ENCODE results near the gene HAUS3. TPM values are rescaled to one million over a fixed set of nuclear protein-coding genes. Genes with fewer than 3 reads are reported as not detected.

The HAUS3 gene
- total RNA-seq, 2 experiments from 2014 or later, result 20.2 to 20.3 TPM

- H3K36me3 Mint-ChIP-seq, result no peaks in the 10 kb centered on the region
- H3K27ac Mint-ChIP-seq, result no peak overlapping the region
- POLR2A ChIA-PET, result no interaction called here
- H3K4me1 Mint-ChIP-seq (ENCODE audit: low read depth), result no peaks in the 10 kb centered on the region
- no peaks in the 10 kb centered on the region for H3K9me3 Mint-ChIP-seq
- no peak for DNase-seq
- CTCF ChIA-PET, result no interaction called here
- H3K27me3 Mint-ChIP-seq, result no peaks in the 10 kb centered on the region
- intact Hi-C loops (cut with micrococcal nuclease), result no loop called here
- H3K4me3 Mint-ChIP-seq, result no peak overlapping the region
Measured at GRCh38 chr4:2266821-2267220, 24.9 kb upstream of the HAUS3 start.

GRCh38 chr4:2266181-2266580 is 24.3 kb upstream of the HAUS3 start:
- H3K4me1 Mint-ChIP-seq (ENCODE audit: low read depth), result no peaks in the 10 kb centered on the region
- H3K27ac Mint-ChIP-seq, result no peak overlapping the region
- ChIA-PET CTCF (interaction anchor here (0.6 kb wide), 1 partner anchor 228 kb away, joined by 3 read pairs; no protein-coding TSS in a partner anchor), POLR2A (no interaction called here)
- no peaks in the 10 kb centered on the region for H3K9me3 Mint-ChIP-seq
- no peak overlapping the region for H3K4me3 Mint-ChIP-seq
- no peak for DNase-seq
- H3K36me3 Mint-ChIP-seq, result no peaks in the 10 kb centered on the region
- intact Hi-C loops (cut with micrococcal nuclease), result no loop called here
- no peaks in the 10 kb centered on the region for H3K27me3 Mint-ChIP-seq

GRCh38 chr4:2265113-2266110 is 23.5 kb upstream of the HAUS3 start:
- DNase-seq, result no peak
- ChIA-PET CTCF (interaction anchor here (0.6 kb wide), 2 partner anchors 24 to 229 kb away, joined by 3 read pairs; partner anchors contain the start of genes HAUS3 and POLN), POLR2A (no interaction called here)
- Mint-ChIP-seq H3K27ac (no peak overlapping the region), H3K9me3 (no peaks in the 10 kb centered on the region), H3K36me3 (no peaks in the 10 kb centered on the region), H3K27me3 (no peaks in the 10 kb centered on the region), H3K4me3 (no peak overlapping the region), H3K4me1 (ENCODE audit: low read depth) (no peaks in the 10 kb centered on the region)
- intact Hi-C loops (cut with micrococcal nuclease), result no loop called here

DNA sequence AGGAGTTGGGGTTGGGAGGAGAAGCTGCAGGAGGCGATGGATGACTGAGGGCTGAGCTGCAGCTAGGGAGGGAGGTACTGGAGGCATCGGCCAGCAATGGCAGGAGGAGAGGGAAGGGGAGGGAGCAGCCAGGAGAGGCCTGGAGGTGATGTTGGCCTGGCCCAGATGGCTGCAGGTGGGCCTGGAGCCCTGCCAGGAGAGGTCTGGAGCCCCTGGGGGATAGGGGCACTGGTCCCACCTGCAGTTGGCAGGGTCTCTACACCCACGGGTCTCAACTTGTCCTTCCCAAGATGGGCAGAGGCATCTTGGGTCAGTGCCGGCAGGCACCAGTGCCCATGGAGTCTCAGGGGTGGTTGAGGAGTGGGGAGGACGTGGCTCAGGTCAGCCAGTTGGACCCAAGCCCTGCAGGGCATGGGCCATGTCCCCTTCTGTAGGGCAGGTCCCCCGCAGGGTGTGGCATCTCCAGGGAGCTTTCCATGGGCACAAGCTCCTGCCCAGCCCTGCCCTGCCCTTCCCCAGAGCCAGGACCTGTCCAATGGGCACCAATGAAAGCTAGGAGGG is 22.6 kb upstream of the HAUS3 start:
- Mint-ChIP-seq H3K4me1 (ENCODE audit: low read depth) (peaks cover 3% of the 10 kb centered on the region), H3K27me3 (no peaks in the 10 kb centered on the region), H3K4me3 (no peak overlapping the region), H3K9me3 (no peaks in the 10 kb centered on the region), H3K27ac (no peak overlapping the region), H3K36me3 (no peaks in the 10 kb centered on the region)
- intact Hi-C loops (cut with micrococcal nuclease), result no loop called here
- ChIA-PET POLR2A (no interaction called here), CTCF (interaction anchor here (0.6 kb wide), 1 partner anchor 23 kb away, joined by 3 read pairs; the partner anchor contains the start of genes HAUS3 and POLN)
- DNase-seq, result no peak

DNA sequence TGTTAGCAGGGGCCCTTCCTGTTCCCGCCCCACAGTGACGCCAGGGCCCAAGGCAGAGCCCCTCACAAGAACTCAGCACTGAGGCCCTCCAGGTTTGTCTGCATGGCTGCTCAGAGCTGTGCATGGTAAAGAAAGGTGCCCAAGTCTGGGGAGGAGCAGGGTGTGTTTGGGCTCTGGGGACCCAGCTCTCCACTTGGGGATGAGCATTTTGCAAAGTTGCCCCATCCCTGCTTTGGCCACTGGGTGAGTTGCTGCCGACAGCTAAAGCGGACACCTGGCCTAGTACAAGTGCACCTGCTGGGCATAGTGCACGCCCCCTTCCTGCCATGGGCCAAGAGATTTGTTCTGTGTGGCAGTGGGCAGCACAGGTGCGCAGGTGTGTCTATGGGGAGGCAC is 22.0 kb upstream of the HAUS3 start:
- no peak overlapping the region for H3K27ac Mint-ChIP-seq
- DNase-seq, result no peak
- H3K27me3 Mint-ChIP-seq, result no peaks in the 10 kb centered on the region
- intact Hi-C loops (cut with micrococcal nuclease), result loop anchor here (2.0 kb wide), 1 partner anchor 205 kb away; the partner anchor contains the start of gene RNF4
- peaks cover 3% of the 10 kb centered on the region for H3K4me1 Mint-ChIP-seq (ENCODE audit: low read depth)
- ChIA-PET POLR2A (no interaction called here), CTCF (no interaction called here)
- no peaks in the 10 kb centered on the region for H3K9me3 Mint-ChIP-seq
- H3K36me3 Mint-ChIP-seq, result no peaks in the 10 kb centered on the region
- no peak overlapping the region for H3K4me3 Mint-ChIP-seq

DNA sequence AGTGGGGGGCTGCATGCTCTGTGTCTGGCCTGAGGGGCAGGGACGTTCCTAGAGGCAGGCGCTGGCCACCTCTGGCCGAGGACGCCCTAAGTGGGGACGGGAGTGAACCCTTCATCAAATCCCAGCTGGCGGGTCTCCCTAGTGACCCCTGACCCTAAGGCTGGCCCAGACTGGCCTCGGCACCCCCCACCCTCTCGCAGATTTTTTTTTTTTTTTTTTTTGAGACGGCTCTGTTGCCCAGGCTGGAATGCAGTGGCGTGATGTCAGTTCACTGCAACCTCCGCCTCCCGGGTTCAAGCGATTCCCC is 21.0 kb upstream of the HAUS3 start:
- no peak for DNase-seq

GRCh38 chr4:2262145-2262943 is 20.4 kb upstream of the HAUS3 start:
- H3K4me1 Mint-ChIP-seq (ENCODE audit: low read depth), result peaks cover 3% of the 10 kb centered on the region
- no peaks in the 10 kb centered on the region for H3K27me3 Mint-ChIP-seq
- DNase-seq, result peak; percentile 99
- intact Hi-C loops (cut with micrococcal nuclease), result loop anchor here (1.0 to 2.0 kb wide), 5 partner anchors 20 to 206 kb away; partner anchors contain the start of genes CFAP99, HAUS3, POLN and RNF4
- ChIA-PET POLR2A (interaction anchor here (0.5 to 1.6 kb wide), 11 partner anchors 10 to 749 kb away, joined by 3 to 12 read pairs (median 4); partner anchors contain the start of genes CFAP99, HAUS3, POLN and RNF4), CTCF (interaction anchor here (0.6 to 1.2 kb wide), 6 partner anchors 20 to 941 kb away, joined by 3 to 5 read pairs (median 4); partner anchors contain the start of genes HAUS3 and POLN)
- no peaks in the 10 kb centered on the region for H3K9me3 Mint-ChIP-seq
- peak overlapping the region; percentile 54 for H3K27ac Mint-ChIP-seq
- peak overlapping the region; percentile 62 for H3K4me3 Mint-ChIP-seq
- no peaks in the 10 kb centered on the region for H3K36me3 Mint-ChIP-seq

More for the DNA sequence above, 21.0 kb upstream of the HAUS3 start:
- no peaks in the 10 kb centered on the region for H3K36me3 Mint-ChIP-seq
- peak overlapping the region; percentile 60 for H3K4me3 Mint-ChIP-seq
- intact Hi-C loops (cut with micrococcal nuclease), result loop anchor here (1.0 to 2.0 kb wide), 5 partner anchors 19 to 206 kb away; partner anchors contain the start of genes CFAP99, HAUS3, POLN and RNF4
- ChIA-PET POLR2A (interaction anchor here (0.6 to 1.6 kb wide), 3 partner anchors 150 to 266 kb away, joined by 4 to 12 read pairs (median 4); no protein-coding TSS in a partner anchor), CTCF (interaction anchor here (0.6 to 0.7 kb wide), 3 partner anchors 43 to 245 kb away, joined by 3 to 5 read pairs (median 4); no protein-coding TSS in a partner anchor)
- H3K27me3 Mint-ChIP-seq, result no peaks in the 10 kb centered on the region
- H3K27ac Mint-ChIP-seq, result peak overlapping the region; percentile 54
- H3K4me1 Mint-ChIP-seq (ENCODE audit: low read depth), result peaks cover 3% of the 10 kb centered on the region
- no peaks in the 10 kb centered on the region for H3K9me3 Mint-ChIP-seq

- ChIA-PET CTCF (interaction anchor here (0.6 to 1.2 kb wide), 5 partner anchors 20 to 180 kb away, joined by 3 to 5 read pairs (median 4); partner anchors contain the start of genes HAUS3 and POLN), POLR2A (interaction anchor here (0.5 to 1.6 kb wide), 8 partner anchors 10 to 749 kb away, joined by 3 to 12 read pairs (median 4); partner anchors contain the start of genes CFAP99, HAUS3, POLN and RNF4)
- H3K4me3 Mint-ChIP-seq, result peak within 1 kb of the TSS; percentile 62
- peak within 1 kb of the TSS; percentile 54 for H3K27ac Mint-ChIP-seq
- intact Hi-C loops (cut with micrococcal nuclease), result loop anchor here (1.0 to 2.0 kb wide), 5 partner anchors 19 to 207 kb away; partner anchors contain the start of genes CFAP99, HAUS3, POLN and RNF4
- H3K4me1 Mint-ChIP-seq (ENCODE audit: low read depth), result peaks cover 3% of the 10 kb centered on the region
- DNase-seq, result no peak
- H3K9me3 Mint-ChIP-seq, result no peaks in the 10 kb centered on the region
- H3K27me3 Mint-ChIP-seq, result no peaks in the 10 kb centered on the region
- no peaks in the 10 kb centered on the region for H3K36me3 Mint-ChIP-seq
Measured at GRCh38 chr4:2261853-2262144, 19.9 kb upstream of the HAUS3 start, which contains the start of gene MXD4. TSS of gene MXD4 (minus strand) at chr4:2262109. CDS start at chr4:2261980, 129 bp downstream.

DNA sequence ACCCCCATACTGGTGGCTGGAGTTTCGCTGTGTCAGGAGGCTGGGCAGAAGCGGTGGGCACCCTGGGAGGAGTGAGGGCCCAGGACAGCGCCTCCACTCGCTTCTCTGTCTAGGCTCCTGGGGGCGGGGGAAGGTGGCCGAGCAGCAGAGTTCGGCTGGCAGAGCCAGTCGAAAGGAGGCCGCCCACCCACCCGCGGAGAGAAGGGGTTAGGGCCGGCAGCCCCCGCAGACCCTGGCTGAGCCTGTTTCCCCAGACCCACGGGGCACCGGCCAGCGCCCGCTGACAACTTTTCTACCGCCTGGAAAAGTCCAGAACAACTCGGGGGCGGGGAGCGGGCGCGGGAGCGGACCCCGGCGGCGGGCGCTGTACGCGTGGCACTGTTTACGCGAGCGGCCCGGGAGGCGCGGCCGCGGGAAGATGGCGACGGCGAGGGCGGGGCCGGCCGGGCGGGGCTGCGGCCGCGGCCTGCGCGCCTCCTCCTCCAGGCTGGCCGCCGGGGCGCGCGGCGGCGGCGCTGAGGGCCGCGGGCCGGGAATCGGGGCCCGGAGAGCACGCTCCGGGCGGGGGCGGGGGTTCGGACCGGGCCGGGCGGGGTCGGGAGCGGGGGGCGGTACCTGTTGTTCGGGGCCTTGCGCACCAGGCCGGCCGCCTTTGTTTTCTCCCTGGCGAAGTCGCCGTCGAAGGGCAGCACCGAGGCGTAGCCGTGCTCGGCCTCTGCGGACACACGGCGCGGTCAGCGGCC is 19.4 kb upstream of the HAUS3 start:
- POLR2A ChIA-PET, result interaction anchor here (1.3 to 1.6 kb wide), 4 partner anchors 20 to 207 kb away, joined by 4 to 12 read pairs (median 7); partner anchors contain the start of genes HAUS3, POLN and RNF4
- intact Hi-C loops (cut with micrococcal nuclease), result no loop called here

GRCh38 chr4:2260344-2261109 is 18.6 kb upstream of the HAUS3 start:
- ChIA-PET CTCF (interaction anchor here (1.0 to 1.3 kb wide), 2 partner anchors 152 to 202 kb away, joined by 3 read pairs; no protein-coding TSS in a partner anchor), POLR2A (interaction anchor here (0.7 kb wide), 1 partner anchor 30 kb away, joined by 4 read pairs; no protein-coding TSS in a partner anchor)
- Mint-ChIP-seq H3K4me3 (peak overlapping the region; percentile 62), H3K36me3 (no peaks in the 10 kb centered on the region), H3K9me3 (no peaks in the 10 kb centered on the region), H3K27me3 (no peaks in the 10 kb centered on the region), H3K27ac (no peak overlapping the region), H3K4me1 (ENCODE audit: low read depth) (peaks cover 3% of the 10 kb centered on the region)
- intact Hi-C loops (cut with micrococcal nuclease), result no loop called here
- no peak for DNase-seq

More for the DNA sequence above, 19.4 kb upstream of the HAUS3 start:
- Mint-ChIP-seq H3K4me1 (ENCODE audit: low read depth) (peaks cover 3% of the 10 kb centered on the region), H3K27me3 (no peaks in the 10 kb centered on the region), H3K9me3 (no peaks in the 10 kb centered on the region), H3K4me3 (peak overlapping the region; percentile 62), H3K27ac (no peak overlapping the region), H3K36me3 (no peaks in the 10 kb centered on the region)
- peak; percentile 67 for DNase-seq
- CTCF ChIA-PET, result interaction anchor here (1.0 to 1.2 kb wide), 3 partner anchors 21 to 201 kb away, joined by 3 to 5 read pairs (median 4); no protein-coding TSS in a partner anchor
